ENCODE results near the gene SNX9. TPM values are rescaled to one million over a fixed set of nuclear protein-coding genes. Genes with fewer than 3 reads are reported as not detected.

The SNX9 gene
- polyA plus RNA-seq, 1 donor (not counting 4 experiments of a cell fraction or from before 2014, with no cell fraction given) = 37.8 TPM

GRCh38 chr6:157845493-157846259 lies 22.6 kb downstream of the SNX9 start:
- H3K4me3 ChIP-seq (ENCODE audit: control insufficient read depth in 2 of 3, extremely low read depth in 1 of 3, insufficient read depth in 2 of 3, low read depth in 1 of 3, low read length in 3 of 3) = no peak overlapping the region
- H3K4me1 ChIP-seq (ENCODE audit: control insufficient read depth, extremely low read depth, insufficient read depth, low read length) = peaks cover 52% of the 10 kb centered on the region
- no peak overlapping the region for H2AFZ ChIP-seq (ENCODE audit: control insufficient read depth, low read length)
- no peak overlapping the region for H3K9ac ChIP-seq (ENCODE audit: control insufficient read depth, extremely low read depth, insufficient read depth, low read length)
- FAIRE-seq (no peak), DNase-seq (ENCODE audit: low read depth, low spot score) (no peak)
- H4K20me1 ChIP-seq (ENCODE audit: control insufficient read depth, extremely low read depth, insufficient read depth, low read length) = peaks cover 4% of the 10 kb centered on the region
- TF ChIP-seq CTCF (optimal IDR thresholded peaks at IDR 0.05 in 1 of 3, IDR thresholded peaks at IDR 0.05 in 1 of 3, conservative IDR thresholded peaks at IDR 0.05 in 1 of 3; ENCODE audit: extremely low read depth in 1 of 3, insufficient read depth in 2 of 3, low read length in 3 of 3) (no peak), EZH2 (IDR thresholded peaks at IDR 0.05; ENCODE audit: low read length) (no peak)
- H3K9me3 ChIP-seq (ENCODE audit: control insufficient read depth, low read depth, low read length) = no peaks in the 10 kb centered on the region
- peaks cover 5% of the 10 kb centered on the region for H3K9me1 ChIP-seq (ENCODE audit: control insufficient read depth, extremely low read depth, insufficient read depth, low read length)
- H3K27me3 ChIP-seq (ENCODE audit: control insufficient read depth, extremely low read depth, insufficient read depth, low read length) = no peaks in the 10 kb centered on the region
- peak overlapping the region; percentile 14 for H3K4me2 ChIP-seq (ENCODE audit: control insufficient read depth, extremely low read depth, insufficient read depth, low read depth, low read length)
- H3K79me2 ChIP-seq (ENCODE audit: control insufficient read depth, insufficient read depth, low read length) = peaks cover 99% of the 10 kb centered on the region
- H3K36me3 ChIP-seq (ENCODE audit: control insufficient read depth in 2 of 2, extremely low read depth in 1 of 2, insufficient read depth in 2 of 2, low read length in 2 of 2) = no peaks in the 10 kb centered on the region
- H3K27ac ChIP-seq (ENCODE audit: control insufficient read depth, insufficient read depth, low read length) = no peak overlapping the region
- dilution Hi-C loops (cut with MboI; ENCODE audit: extremely low pct_ligation_motif_present, low sequenced_read_pairs) = no loop called here

- no peaks in the 10 kb centered on the region for H3K27me3 ChIP-seq (ENCODE audit: control insufficient read depth, extremely low read depth, insufficient read depth, low read length)
- no peak overlapping the region for H3K27ac ChIP-seq (ENCODE audit: control insufficient read depth, insufficient read depth, low read length)
- peak overlapping the region; percentile 10 for H3K4me2 ChIP-seq (ENCODE audit: control insufficient read depth, extremely low read depth, insufficient read depth, low read depth, low read length)
- dilution Hi-C loops (cut with MboI; ENCODE audit: extremely low pct_ligation_motif_present, low sequenced_read_pairs) = no loop called here
- H4K20me1 ChIP-seq (ENCODE audit: control insufficient read depth, extremely low read depth, insufficient read depth, low read length) = peaks cover 4% of the 10 kb centered on the region
- no peaks in the 10 kb centered on the region for H3K36me3 ChIP-seq (ENCODE audit: control insufficient read depth in 2 of 2, extremely low read depth in 1 of 2, insufficient read depth in 2 of 2, low read length in 2 of 2)
- peaks cover 98% of the 10 kb centered on the region for H3K79me2 ChIP-seq (ENCODE audit: control insufficient read depth, insufficient read depth, low read length)
- TF ChIP-seq EZH2 (IDR thresholded peaks at IDR 0.05; ENCODE audit: low read length) = no peak
- TF ChIP-seq CTCF (optimal IDR thresholded peaks at IDR 0.05 in 1 of 3, IDR thresholded peaks at IDR 0.05 in 1 of 3, conservative IDR thresholded peaks at IDR 0.05 in 1 of 3; ENCODE audit: extremely low read depth in 1 of 3, insufficient read depth in 2 of 3, low read length in 3 of 3) = no peak
- peaks cover 30% of the 10 kb centered on the region for H3K4me1 ChIP-seq (ENCODE audit: control insufficient read depth, extremely low read depth, insufficient read depth, low read length)
- no peak overlapping the region for H2AFZ ChIP-seq (ENCODE audit: control insufficient read depth, low read length)
- H3K9ac ChIP-seq (ENCODE audit: control insufficient read depth, extremely low read depth, insufficient read depth, low read length) = no peak overlapping the region
- DNase-seq (ENCODE audit: low read depth, low spot score) = no peak
- H3K9me1 ChIP-seq (ENCODE audit: control insufficient read depth, extremely low read depth, insufficient read depth, low read length) = peaks cover 5% of the 10 kb centered on the region
- H3K9me3 ChIP-seq (ENCODE audit: control insufficient read depth, low read depth, low read length) = peaks cover 3% of the 10 kb centered on the region
- H3K4me3 ChIP-seq (ENCODE audit: control insufficient read depth in 2 of 3, extremely low read depth in 1 of 3, insufficient read depth in 2 of 3, low read depth in 1 of 3, low read length in 3 of 3) = no peak overlapping the region
- FAIRE-seq = no peak
Observed at GRCh38 chr6:157847846-157848245, 24.8 kb downstream of the SNX9 start.
